SH-SY5Y (cell line): ENCODE measurements around the gene KRT39.

Experiments used
- GATA2 ChIP-seq: IDR thresholded peaks from 2 replicates; pipeline ENCODE4 v1.6.1; 2011; ENCODE audit warnings: mild to moderate bottlenecking, low read depth, low read length
- GATA3 ChIP-seq: IDR thresholded peaks from 2 replicates; pipeline ENCODE4 v1.6.1; 2011; ENCODE audit warnings: low read depth, mild to moderate bottlenecking, low read length, moderate library complexity

DNA sequence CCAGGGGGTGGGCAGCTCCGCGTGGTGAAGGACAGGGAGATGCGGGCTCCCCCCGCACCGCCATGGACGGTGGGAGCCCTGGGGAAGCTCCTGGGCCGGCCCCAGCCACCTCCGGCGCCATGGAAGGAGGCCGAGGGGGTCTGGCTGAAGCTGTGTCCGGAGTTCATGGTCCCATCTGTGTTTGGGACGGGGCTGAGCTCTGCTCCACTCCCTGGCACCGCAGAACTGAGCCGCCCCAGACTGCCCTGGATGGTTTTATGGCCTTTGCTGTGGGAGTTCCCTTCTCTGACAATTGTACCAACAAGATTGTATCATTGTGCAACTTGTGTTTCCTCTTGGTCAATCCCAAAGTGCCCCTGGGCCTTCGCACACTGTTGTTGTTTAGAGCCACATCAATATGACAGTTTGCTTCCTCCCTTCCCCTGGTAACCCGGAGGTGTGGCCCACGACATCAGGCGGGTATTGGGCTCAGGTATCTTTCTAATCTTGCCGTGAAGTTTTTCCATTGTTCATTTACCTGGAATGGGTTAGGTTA lies 30.2 kb downstream of the KRT39 start:
- TF ChIP-seq GATA2 (no peak), GATA3 (no peak)
